NOMO-1 treated with dmso at 0.1 percent for 144 hours (cell line): ENCODE results near the gene BBS10.
"Not testable (repeated sequence)": the region's sequence is repeated elsewhere in the genome, so short reads cannot be mapped to it uniquely, and the experiment has no call there.

ENCODE experiments used
- DNase-seq: peaks from one replicate; lab custom pipeline; 2025; ENCODE audit not compliant: unreplicated experiment; lab: John Stamatoyannopoulos, UW

The BBS10 gene

DNA sequence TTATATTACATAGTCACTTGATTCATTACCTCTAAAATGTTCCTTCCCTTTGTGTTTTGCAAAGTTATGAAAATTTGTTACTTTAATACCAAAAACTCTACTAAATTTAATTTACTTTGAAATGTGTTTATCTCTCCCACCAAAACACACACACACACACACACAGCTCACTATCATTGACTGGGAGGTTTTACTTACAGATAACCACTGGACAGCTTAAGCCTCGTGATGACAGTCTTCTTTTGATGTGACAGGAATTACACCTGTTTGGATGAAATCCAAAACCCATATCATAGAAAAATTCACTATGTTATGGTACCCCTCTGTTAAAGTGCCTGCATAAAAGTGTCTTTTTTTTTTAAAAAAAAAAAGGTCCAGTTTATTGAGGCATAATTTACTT is 15.6 kb downstream of the BBS10 start:
- no peak for DNase-seq

DNA sequence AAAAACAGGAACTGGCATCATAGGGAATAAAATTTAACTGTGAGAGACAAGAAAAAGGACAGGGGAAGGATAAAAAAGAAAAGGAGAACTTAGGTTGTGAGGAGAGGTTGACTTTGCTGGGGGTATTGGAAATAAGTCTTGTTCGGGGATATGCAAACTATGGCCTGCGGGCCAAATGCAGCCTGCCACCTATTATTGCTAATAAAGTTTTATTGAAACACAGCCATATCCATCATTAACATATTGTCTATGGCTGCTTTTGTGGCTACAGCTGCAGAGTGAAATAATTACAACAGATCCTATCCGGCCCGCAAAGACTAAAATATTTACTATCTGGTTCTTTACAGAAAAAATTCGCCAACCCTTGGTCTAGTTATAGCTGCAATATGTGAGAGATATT is 18.6 kb downstream of the BBS10 start:
- no peak for DNase-seq

DNA sequence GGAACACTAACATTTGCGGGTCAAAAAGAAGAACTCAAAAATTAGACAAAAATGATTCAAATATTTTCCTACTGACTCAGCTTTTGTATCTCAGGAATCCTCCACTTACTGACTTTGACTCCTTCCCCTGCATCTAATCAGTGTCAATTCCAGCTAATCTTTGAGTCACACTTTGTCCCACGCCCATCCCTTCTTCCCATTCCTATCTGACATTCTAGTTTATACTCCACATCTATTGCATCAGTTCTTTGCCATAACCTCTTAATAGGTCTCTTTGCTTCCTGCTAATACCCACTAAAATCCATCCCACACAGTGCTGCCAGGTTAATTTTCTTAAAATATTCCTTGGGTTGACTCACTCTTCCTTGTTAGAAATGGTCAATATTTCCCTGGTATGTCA is 19.1 kb downstream of the BBS10 start:
- no peak for DNase-seq

DNA sequence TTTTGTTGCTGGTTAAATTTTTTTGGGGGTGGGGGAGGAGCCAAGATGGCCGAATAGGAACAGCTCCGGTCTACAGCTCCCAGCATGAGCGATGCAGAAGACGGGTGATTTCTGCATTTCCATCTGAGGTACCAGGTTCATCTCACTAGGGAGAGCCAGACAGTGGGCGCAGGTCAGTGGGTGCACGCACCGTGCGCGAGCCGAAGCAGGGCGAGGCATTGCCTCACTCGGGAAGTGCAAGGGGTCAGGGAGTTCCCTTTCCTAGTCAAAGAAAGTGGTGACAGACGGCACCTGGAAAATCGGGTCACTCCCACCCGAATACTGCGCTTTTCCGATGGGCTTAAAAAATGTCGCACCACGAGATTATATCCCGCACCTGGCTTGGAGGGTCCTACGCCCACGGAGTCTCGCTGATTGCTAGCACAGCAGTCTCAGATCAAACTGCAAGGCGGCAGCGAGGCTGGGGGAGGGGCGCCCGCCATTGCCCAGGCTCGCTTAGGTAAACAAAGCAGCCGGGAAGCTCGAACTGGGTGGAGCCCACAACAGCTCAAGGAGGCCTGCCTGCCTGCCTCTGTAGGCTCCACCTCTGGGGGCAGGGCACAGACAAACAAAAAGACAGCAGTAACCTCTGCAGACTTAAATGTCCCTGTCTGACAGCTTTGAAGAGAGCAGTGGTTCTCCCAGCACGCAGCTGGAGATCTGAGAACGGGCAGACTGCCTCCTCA is 28.5 kb downstream of the BBS10 start:
- DNase-seq: not testable (repeated sequence)

DNA sequence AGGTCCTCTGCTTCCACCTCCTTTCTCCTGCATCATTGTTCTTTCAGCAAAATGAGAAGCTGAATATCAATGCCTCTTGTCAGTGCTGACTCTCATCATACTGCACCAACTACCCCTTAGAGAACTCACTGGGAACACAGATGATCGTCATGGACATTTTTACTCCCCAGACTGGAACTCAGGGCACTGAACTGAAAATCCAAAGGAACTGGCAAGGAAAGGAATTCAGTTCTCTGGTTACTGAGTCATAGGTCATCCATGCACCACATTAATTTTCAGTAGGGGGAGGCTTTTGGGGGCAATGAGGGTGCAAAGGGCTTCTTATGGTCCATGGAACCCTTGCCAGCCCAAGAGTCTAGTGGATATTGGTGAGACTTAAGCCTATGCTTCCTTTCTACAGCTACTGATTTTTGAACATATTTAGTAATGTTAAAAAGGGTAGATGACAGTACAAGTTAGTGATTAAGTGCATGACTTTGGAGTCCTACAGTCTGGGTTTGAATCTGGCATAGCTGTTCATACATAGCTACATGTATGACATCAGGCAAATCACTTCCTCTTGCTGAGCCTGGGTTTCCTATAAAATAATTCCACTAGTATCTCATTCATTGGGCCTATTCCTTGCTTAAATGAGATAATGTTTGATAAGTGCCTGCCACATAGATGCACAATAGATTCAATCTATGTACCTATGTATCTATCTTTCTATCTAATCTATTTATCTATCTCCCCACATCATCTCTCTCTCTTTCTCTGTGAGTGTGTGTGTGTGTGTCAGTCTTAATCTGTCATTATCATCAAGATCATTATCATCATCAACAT is 29.2 kb downstream of the BBS10 start:
- DNase-seq: no peak

DNA sequence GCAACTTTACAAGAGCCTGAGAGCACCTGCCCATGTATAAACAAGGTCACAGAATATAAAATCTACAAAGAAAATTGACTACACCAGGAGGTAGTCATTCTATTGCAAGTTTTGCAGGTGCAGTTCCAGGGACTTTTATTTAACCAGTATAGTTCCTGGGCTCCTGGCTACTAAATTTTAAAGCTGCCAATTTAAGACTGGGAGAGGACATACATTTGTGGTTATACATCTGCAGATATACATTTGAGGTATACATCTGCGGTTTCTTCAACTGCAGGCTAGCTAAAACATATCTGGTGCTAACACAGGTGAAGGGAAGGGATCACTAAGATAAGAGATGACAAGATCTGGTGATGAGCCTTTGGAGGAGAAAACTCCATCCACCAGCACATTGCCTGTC is 30.2 kb downstream of the BBS10 start:
- DNase-seq: no peak

DNA sequence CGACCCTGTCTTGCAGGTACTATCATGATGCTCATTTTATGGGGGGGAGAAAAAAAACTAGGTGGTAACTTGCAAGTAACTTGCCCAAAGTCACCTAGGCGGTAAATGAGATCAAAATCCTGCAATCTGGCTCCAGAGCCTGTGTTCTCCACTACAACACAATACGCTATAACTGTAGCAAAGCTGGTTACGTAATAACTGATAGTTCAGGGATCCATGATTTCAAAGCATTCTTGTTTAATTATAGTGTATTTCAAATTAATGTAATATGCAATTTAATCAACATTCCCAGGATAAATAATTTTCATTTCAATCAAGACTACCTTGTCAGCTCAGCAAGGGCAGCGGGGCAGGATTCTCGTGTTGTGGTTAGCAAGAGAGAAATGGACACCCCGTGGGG is 31.7 kb downstream of the BBS10 start:
- DNase-seq: no peak

DNA sequence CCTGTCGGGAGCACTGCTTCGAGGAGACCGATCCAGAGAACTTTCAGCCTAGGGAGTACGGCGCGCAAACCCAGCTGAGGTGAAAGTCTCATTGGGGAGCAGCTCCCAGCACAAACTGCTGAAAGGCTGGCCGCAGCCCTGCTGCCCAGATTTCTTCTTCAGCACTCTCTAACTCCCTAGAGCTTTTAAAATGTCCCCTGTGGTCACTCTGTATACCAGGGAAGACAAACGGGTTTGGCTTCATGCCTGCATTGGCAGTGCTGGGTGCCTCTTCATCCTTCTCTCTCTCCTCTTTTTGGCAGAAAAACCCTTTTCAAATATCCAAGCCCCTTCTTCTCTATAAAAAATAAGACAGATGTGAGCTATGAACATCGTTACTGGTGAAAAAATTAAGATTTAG is 34.9 kb downstream of the BBS10 start:
- DNase-seq: no peak

DNA sequence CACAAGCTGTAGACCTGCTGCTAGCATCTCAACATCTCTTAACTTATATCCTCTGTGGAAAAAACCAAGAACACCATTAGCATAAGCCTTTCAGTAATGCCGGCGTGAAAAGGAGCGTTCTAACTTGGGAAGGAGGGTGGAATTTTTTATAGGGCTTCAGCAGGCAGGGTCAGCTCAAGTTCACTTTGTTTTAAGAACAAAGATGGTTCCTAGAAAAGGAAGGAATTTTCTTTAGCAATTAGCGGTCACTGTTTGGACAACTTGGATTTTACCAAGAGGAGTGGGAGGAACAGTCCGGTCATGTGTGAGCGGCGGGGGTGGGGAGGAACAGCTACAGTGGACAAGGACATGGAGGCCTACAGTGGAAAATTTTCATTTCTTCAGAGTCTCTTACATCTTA is 35.9 kb downstream of the BBS10 start:
- no peak for DNase-seq

DNA sequence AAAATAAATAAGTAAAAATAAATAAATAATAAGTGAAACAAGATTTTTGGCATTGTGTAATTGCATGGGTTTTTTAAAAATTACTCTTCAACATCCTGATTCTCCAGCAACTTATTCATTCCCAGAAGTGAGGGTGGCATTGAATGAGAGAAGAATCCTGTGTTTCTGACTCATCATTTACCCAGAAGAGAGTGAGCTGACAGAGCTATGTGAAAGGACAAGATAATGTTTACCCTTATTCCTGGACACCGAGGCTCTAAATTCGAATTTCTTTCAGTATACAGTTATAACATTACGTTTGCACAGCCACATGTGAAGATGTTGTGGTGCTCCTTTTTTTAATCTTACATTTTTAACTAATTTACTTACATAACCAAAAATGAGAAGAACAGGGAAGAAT is 36.4 kb downstream of the BBS10 start:
- DNase-seq: no peak

DNA sequence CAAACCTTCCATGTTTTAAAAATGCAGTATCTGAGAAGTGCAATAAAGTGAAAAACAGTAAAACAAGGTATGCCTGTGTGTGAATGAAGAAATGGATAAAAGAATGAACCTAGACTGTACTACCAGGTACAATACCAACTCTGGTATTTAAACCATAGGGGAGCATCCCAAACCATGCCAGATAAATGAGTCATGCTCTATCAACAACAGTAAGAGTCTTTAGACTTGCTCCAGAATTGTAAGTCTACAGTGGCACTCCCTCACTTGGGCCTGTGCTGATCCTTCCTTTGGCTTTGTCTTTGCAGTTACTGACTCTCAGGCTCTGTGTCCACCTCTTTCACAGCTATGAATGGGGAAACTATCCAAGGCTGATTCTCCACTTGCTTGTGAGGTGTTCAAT is 38.1 kb downstream of the BBS10 start:
- no peak for DNase-seq

DNA sequence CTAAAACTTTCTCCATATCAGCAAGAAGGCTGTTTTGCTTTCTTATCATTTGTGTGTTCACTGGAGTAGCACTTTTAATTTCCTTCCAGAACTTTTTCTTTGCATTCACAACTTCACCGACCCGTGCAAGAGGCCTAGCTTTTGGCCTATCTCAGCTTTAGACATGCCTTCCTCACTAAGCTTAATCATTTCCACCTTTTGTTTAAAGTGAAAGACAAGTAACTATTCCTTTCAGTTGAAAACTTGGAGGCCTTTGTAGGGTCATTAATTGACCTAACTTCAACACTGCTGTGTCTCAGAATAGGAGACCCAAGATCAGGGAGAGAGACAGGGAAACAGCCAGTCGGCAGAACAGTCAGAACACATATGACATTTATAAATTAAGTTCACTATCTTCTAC is 39.3 kb downstream of the BBS10 start:
- no peak for DNase-seq

DNA sequence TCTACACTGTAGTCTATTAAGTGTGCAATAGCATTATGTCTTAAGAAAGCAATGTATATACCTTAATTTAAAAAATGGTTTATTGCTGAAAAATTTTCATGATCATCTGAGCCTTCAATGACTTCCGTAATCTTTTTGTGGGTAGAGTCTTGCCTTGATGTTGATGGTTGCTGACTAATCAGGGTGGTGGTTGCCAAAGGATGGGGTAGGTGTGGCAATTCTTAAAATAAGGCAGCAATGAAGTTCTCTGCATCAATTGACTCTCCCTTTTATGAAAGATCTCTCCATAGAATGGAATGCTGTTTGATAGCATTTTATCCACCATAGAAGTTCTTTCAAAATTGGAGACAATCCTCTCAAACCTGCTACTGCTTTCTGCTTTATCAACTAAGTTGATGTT is 41.1 kb downstream of the BBS10 start:
- no peak for DNase-seq

DNA sequence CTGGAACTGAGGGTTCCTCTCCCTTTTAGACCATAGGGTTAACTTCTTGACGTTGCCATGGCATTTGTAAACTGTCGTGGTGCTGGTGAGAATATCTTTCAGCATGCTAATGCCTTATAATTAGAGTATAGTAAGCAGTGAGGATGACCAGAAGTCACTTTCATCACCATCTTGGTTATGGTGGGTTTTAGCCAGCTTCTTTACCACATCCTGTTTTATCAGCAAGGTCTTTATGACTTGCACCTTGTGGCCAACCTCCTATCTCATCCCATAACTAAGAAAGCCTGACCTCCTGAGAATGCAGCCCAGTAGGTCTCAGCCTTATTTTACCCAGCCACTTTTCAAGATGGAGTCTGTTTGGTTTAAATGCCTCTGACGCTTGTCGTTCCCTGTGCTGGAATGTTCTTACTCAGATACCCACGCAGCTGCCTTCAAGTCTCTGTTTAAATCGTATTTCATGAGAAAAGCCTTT is 44.2 kb downstream of the BBS10 start:
- no peak for DNase-seq

DNA sequence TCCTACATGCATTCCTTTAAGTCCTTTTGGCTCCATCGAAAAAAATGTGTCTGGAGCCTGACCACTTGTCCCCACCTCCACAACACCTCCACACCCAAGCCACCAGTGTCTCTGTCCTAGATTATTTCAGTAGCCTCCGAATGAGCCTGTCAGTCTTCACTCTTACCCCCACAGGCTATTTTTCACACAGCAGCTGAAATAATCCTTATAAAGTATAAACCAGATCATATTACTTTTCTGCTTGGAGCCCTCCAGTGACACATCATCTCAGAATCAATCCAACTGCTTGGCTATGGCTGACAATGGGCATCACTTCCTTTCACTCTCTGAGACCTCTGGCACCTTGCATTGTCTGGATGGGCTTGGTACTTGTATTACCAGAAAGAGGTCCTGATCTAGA is 44.9 kb downstream of the BBS10 start:
- DNase-seq: no peak

DNA sequence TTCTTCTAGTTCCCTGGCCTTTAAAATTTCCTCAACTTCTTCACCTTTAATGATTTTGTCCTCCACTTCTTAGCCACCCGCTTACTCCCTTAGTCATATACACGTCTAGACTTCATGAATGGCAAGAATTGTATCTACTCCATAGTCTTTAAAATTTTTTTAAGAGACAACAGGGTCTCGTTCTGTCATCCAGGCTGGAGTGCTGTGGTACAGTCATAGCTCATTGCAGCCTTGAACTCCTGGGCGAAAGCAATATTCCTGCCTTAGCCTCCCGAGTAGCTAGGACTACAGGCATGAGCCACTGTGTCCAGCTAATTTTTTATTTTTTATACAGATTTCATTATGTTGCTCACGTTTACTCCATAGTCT is 47.9 kb downstream of the BBS10 start:
- no peak for DNase-seq

DNA sequence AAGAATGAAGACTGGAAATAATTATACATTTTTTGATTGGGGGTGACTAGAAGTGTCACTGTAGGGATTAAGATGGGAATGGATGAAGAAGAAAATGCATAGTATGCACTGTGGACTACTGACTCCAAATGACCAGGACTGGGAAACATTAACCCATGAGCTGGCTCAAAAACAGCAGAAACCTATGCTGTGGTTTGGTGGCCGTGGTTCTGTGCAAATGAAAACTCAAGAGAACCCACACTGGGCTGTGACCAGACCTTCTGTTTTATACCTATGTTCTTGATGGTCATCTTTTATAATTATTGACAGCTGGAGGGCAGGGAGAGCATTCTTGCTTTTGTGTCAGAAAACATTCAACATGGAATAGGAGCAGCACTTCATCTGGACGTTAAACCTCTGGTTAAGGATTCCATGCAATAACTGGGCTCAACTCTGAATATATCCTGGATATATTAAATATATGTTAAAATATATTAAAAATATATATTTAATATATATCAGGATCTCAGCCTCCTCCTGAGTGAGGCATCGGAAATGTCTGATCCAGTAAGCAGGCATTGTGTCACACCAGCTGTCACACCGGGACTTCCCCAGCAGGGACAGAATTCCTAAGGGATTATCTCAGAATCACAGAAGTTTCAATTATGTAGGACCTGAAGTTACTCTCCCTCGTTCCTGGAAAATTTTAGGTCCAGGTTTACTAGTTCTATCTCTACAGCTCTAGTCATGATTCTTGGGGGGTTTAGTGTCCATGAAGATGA is 48.5 kb downstream of the BBS10 start:
- DNase-seq: no peak
